HAP-1 (cell line): ENCODE measurements around the gene SHMT2.

Experiments
- DNase-seq, 2 experiments: peaks; one replicate each; pipeline ENCODE4 v3.0.0-alpha.2; 2016 to 2020; ENCODE audit warnings: low spot score in 2 of 2
- H3K27me3 ChIP-seq: fragments of 250-450 bp; sonication (Bioruptor Pico); 2 replicates; pipeline ENCODE4 v1.5.1; 2020; ENCODE audit warnings: low read depth, mild to moderate bottlenecking, moderate library complexity
- H3K36me3 ChIP-seq: fragments of 250-450 bp; sonication (Bioruptor Pico); replicated peaks from 2 replicates; pipeline ENCODE4 v1.5.1; 2020; ENCODE audit warnings: mild to moderate bottlenecking
- H3K4me1 ChIP-seq: fragments of 250-450 bp; sonication (Bioruptor Pico); 2 replicates; pipeline ENCODE4 v1.5.1; 2020; ENCODE audit warnings: mild to moderate bottlenecking
- H3K4me3 ChIP-seq: fragments of 250-450 bp; sonication (Bioruptor Pico); 2 replicates; pipeline ENCODE4 v1.5.1; 2020; ENCODE audit warnings: mild to moderate bottlenecking, moderate library complexity
- H3K9me3 ChIP-seq: fragments of 250-450 bp; sonication (Bioruptor Pico); 2 replicates; pipeline ENCODE4 v1.5.1; 2020; ENCODE audit warnings: mild to moderate bottlenecking, moderate library complexity
- in situ Hi-C: fragments of 300-500 bp; cut with MboI; formaldehyde crosslinking; loops from 3 replicates; pipeline ENCODE4 v1.14.3; 2020; ENCODE audit warnings: low sequenced_read_pairs, inconsistent platforms, mixed read lengths

The SHMT2 gene

DNA sequence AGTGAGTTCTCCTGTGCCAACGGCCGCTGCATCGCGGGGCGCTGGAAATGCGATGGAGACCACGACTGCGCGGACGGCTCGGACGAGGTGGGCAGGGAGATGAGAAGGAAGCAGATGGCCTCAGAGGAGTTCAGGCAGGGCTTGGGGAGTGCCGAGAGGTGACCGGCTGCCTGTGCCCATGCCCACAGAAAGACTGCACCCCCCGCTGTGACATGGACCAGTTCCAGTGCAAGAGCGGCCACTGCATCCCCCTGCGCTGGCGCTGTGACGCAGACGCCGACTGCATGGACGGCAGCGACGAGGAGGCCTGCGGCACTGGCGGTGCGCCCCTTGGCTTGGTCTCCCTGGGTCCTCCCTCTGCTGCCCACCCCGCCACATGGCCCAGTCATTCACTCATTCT is 26.3 kb upstream of the SHMT2 start:
- no peak for DNase-seq
- Histone ChIP-seq H3K4me1 (no peaks in the 10 kb centered on the region), H3K4me3 (no peak overlapping the region), H3K27me3 (no peaks in the 10 kb centered on the region), H3K36me3 (peaks cover 3% of the 10 kb centered on the region), H3K9me3 (no peaks in the 10 kb centered on the region)
- in situ Hi-C loops, result no loop called here

DNA sequence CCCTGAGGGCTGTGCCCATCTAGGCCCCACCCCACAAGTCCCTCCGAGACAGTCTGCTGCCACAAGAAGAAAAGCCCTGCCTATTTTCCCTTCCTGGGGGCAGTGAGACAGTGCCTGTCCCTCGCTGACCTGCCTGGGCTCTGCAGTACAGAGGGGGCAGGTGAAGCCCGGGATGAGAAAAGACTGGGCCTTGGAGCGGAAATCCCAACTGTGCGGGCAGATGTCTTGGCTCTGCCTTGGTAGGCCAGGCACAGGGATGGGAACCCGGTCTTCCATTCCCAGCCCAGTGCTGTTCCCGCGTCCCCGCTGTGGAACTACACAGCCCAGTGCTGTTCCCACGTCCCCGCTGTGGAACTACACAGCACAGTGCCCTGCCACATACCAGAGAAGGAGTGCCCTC is 25.7 kb upstream of the SHMT2 start:
- Histone ChIP-seq H3K4me1 (no peaks in the 10 kb centered on the region), H3K4me3 (no peak overlapping the region), H3K27me3 (no peaks in the 10 kb centered on the region), H3K36me3 (no peaks in the 10 kb centered on the region; the same call in none of the 2 replicates), H3K9me3 (no peaks in the 10 kb centered on the region)
- in situ Hi-C loops, result no loop called here
- no peak for DNase-seq

DNA sequence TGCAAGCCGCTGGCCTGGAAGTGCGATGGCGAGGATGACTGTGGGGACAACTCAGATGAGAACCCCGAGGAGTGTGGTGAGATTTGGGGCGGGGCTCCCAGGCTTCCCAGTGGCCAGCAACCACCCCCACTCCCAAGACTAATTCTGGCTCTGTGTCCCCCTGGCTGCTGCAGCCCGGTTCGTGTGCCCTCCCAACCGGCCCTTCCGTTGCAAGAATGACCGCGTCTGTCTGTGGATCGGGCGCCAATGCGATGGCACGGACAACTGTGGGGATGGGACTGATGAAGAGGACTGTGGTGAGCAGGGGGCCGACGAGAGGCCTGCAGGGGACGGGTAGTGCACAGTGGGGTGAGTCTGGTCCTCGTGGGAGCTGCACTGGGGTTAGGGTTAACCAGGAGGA is 25.1 kb upstream of the SHMT2 start:
- in situ Hi-C loops, result no loop called here
- DNase-seq, result no peak
- no peaks in the 10 kb centered on the region for H3K4me1 ChIP-seq
- no peaks in the 10 kb centered on the region; the same call in none of the 2 replicates for H3K36me3 ChIP-seq
- H3K4me3 ChIP-seq, result no peak overlapping the region
- H3K9me3 ChIP-seq, result no peaks in the 10 kb centered on the region
- no peaks in the 10 kb centered on the region for H3K27me3 ChIP-seq

DNA sequence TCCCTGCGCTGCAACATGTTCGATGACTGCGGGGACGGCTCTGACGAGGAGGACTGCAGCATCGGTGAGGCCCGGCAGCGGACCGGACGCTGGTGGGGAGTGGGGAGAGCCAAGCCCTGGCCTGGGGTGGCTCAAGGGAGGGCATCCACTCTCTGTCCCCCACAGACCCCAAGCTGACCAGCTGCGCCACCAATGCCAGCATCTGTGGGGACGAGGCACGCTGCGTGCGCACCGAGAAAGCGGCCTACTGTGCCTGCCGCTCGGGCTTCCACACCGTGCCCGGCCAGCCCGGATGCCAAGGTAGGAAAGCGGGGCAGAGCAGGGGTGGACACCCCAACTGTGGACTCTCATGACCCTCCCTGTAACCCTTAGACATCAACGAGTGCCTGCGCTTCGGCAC is 24.3 kb upstream of the SHMT2 start:
- no peak overlapping the region for H3K4me3 ChIP-seq
- no peaks in the 10 kb centered on the region for H3K27me3 ChIP-seq
- no peak for DNase-seq
- no peaks in the 10 kb centered on the region; the same call in none of the 2 replicates for H3K36me3 ChIP-seq
- no peaks in the 10 kb centered on the region for H3K4me1 ChIP-seq
- no peaks in the 10 kb centered on the region for H3K9me3 ChIP-seq
- in situ Hi-C loops, result no loop called here

DNA sequence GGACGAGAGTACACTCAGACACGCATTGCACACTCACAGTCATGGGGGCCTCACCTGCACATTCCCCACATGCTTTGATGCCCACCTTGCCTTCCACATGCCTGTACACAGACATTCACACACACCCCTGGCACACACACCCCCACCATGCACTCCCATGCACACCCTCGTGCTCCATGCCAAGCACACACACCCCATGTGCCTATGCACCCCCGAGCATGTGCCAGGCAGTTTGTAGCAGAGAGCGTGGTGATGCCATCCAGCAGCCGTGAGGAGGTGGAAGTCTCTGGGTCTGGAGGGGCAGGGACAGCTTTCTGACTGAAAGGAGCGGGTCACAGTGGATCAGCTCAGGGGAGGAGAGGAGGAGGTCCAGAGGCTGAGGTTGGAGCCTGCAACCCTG is 23.6 kb upstream of the SHMT2 start:
- no peaks in the 10 kb centered on the region for H3K27me3 ChIP-seq
- H3K4me3 ChIP-seq, result no peak overlapping the region
- no peaks in the 10 kb centered on the region for H3K4me1 ChIP-seq
- H3K36me3 ChIP-seq, result no peaks in the 10 kb centered on the region; the same call in none of the 2 replicates
- DNase-seq, result no peak
- in situ Hi-C loops, result no loop called here
- no peaks in the 10 kb centered on the region for H3K9me3 ChIP-seq

DNA sequence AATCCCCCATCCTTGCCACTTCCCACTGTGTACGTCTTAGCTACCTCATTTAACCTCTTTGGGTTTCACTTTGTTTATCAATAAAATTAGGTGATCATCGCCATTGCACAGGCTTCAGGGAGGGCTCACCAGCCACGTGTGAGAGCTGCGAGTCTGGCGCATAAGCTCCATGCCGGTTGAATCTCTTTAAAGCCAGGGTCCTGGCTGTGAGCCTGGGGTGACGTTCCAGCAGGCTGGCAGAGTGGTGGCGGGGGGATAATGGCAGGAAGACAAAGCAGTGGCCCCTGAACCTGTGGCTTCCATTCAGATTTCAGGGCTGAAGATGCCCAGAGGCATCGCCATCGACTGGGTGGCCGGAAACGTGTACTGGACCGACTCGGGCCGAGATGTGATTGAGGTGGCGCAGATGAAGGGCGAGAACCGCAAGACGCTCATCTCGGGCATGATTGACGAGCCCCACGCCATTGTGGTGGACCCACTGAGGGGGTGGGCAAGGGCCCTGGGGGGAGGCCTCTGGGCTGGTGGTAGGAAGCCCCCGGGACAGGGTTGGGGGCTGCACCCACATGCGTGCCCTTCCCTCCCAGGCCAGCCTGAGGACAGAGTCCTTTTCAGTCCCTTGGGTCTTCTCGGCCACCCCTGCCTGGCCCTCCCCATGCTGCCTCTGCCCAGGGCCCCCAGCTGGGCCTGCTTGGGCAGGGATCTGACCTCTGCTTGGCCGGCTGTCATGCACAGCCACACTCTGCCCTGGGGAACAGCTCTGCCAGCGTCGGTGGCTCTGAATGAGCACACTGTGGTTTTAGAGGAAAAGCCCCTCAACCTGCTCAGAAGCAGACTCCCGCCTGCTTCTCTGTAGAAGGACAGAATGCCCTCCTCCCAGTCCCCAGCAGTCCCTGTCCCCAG is 21.5 kb upstream of the SHMT2 start:
- no peak for DNase-seq
- no peaks in the 10 kb centered on the region for H3K9me3 ChIP-seq
- no peak overlapping the region for H3K4me3 ChIP-seq
- in situ Hi-C loops, result no loop called here
- H3K27me3 ChIP-seq, result no peaks in the 10 kb centered on the region
- H3K4me1 ChIP-seq, result no peaks in the 10 kb centered on the region
- peaks cover 4% of the 10 kb centered on the region for H3K36me3 ChIP-seq

DNA sequence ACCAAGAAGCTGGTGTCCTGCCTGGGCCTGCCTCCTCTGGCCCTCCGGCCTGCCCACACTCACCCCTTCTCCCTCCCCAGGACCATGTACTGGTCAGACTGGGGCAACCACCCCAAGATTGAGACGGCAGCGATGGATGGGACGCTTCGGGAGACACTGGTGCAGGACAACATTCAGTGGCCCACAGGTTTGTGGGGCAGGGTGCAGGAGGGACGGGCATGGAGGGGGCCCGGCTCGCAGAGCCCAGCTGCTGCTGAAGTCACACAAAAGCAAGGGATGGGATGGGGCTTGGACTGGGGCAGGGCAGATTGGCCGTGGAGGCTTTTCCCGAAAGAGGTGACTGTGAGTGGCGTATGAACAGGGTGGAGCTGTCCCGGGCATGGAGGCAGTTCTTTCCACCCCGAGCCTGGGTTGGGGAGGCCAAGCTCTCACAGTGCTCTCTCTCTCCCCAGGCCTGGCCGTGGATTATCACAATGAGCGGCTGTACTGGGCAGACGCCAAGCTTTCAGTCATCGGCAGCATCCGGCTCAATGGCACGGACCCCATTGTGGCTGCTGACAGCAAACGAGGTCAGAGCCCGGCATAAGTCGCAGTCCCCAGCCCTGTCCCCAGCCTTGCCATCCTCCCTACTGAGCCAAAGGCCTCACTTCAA is 20.8 kb upstream of the SHMT2 start:
- in situ Hi-C loops, result no loop called here
- Histone ChIP-seq H3K9me3 (no peaks in the 10 kb centered on the region), H3K4me1 (peaks cover 3% of the 10 kb centered on the region), H3K4me3 (no peak overlapping the region), H3K36me3 (peaks cover 4% of the 10 kb centered on the region), H3K27me3 (no peaks in the 10 kb centered on the region)
- DNase-seq, result no peak

DNA sequence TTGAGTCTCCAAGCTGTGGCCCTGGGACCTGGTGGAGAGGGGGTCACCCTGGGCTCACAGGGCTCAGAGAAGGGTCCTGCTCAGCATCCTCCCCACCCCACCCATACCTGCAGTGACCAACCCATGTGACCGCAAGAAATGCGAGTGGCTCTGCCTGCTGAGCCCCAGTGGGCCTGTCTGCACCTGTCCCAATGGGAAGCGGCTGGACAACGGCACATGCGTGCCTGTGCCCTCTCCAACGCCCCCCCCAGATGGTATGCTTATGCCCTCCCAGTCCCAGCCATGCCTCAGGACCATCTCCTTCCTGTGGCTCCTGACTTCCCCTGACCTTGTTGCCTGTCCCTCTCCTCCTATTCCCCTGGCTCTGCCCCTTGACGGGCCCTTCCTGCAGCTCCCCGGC is 19.6 kb upstream of the SHMT2 start:
- Histone ChIP-seq H3K36me3 (peaks cover 4% of the 10 kb centered on the region; the same call in 1 of the 2 replicates), H3K4me3 (no peak overlapping the region), H3K4me1 (peaks cover 6% of the 10 kb centered on the region), H3K9me3 (no peaks in the 10 kb centered on the region), H3K27me3 (peaks cover 1% of the 10 kb centered on the region)
- in situ Hi-C loops, result no loop called here
- no peak for DNase-seq

DNA sequence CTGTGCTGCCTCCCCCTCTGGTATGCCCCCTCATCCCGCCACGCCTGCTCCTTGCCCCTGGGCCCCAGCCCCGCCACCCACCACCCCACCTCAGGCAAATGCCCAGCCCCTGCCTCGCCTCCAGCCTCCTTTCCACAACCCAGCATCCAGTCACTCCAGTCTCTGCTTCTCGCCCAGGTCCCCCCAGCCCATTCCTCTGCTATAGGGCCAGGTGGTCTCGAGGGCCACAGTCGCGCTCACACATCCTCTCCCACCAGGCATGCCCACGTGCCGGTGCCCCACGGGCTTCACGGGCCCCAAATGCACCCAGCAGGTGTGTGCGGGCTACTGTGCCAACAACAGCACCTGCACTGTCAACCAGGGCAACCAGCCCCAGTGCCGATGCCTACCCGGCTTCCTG is 19.1 kb upstream of the SHMT2 start:
- peaks cover 4% of the 10 kb centered on the region; the same call in 1 of the 2 replicates for H3K36me3 ChIP-seq
- no peak for DNase-seq
- in situ Hi-C loops, result no loop called here
- H3K9me3 ChIP-seq, result no peaks in the 10 kb centered on the region
- H3K4me3 ChIP-seq, result no peak overlapping the region
- H3K27me3 ChIP-seq, result peaks cover 5% of the 10 kb centered on the region
- peaks cover 6% of the 10 kb centered on the region for H3K4me1 ChIP-seq

DNA sequence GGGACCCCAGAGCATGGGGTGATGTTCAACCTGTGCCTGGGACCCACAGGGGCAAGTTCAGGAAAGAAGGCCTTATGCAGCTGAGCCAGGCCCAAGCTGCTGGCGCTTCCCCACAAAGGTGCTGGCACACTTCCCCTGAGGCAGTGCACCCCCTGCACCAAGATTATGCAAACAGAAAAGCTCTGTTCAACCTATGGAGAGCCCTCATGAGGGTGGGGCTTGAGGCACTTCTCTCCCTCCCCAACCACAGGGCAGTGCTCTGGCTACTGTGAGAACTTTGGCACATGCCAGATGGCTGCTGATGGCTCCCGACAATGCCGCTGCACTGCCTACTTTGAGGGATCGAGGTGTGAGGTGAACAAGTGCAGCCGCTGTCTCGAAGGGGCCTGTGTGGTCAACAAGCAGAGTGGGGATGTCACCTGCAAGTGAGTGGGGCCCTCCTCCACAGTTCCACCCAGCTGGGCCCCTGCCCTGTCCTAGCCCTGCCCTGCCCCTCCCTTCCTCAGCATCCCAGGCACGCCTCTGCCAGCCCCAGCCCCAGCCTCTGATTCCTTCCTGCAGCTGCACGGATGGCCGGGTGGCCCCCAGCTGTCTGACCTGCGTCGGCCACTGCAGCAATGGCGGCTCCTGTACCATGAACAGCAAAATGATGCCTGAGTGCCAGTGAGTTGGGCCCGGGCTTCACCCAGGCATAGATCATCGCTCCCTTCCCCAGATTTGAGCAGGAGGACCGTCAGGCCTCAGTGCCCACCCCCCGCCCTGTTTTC is 18.4 kb upstream of the SHMT2 start:
- Histone ChIP-seq H3K36me3 (peaks cover 4% of the 10 kb centered on the region; the same call in 1 of the 2 replicates), H3K4me1 (peaks cover 6% of the 10 kb centered on the region), H3K9me3 (no peaks in the 10 kb centered on the region), H3K4me3 (no peak overlapping the region), H3K27me3 (peaks cover 11% of the 10 kb centered on the region)
- in situ Hi-C loops, result no loop called here
- no peak for DNase-seq

DNA sequence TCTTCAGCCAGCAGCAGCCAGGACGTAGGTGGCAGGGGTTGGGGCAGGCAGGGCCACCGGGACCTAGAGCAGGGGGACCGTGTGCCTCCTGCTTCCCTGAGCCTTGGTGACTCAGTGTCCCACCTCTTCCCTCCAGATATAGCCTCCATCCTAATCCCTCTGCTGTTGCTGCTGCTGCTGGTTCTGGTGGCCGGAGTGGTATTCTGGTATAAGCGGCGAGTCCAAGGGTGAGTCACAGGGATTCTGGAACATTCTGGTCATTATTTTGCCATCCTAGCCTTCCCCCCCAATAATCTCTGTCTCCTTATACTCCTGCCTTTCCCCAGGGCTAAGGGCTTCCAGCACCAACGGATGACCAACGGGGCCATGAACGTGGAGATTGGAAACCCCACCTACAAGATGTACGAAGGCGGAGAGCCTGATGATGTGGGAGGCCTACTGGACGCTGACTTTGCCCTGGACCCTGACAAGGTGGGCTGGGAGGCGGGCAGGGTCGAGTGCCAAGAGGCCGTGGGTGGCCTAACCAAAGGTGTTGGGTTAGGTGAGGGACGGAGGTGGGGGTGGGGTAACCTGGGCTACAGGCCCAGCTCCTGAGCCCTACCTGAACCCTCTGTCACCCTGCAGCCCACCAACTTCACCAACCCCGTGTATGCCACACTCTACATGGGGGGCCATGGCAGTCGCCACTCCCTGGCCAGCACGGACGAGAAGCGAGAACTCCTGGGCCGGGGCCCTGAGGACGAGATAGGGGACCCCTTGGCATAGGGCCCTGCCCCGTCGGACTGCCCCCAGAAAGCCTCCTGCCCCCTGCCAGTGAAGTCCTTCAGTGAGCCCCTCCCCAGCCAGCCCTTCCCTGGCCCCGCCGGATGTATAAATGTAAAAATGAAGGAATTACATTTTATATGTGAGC is 17.5 kb upstream of the SHMT2 start:
- no peaks in the 10 kb centered on the region for H3K9me3 ChIP-seq
- peaks cover 6% of the 10 kb centered on the region for H3K4me1 ChIP-seq
- in situ Hi-C loops, result no loop called here
- peaks cover 11% of the 10 kb centered on the region for H3K27me3 ChIP-seq
- H3K36me3 ChIP-seq, result peaks cover 4% of the 10 kb centered on the region; the same call in 1 of the 2 replicates
- no peak for DNase-seq
- H3K4me3 ChIP-seq, result no peak overlapping the region

DNA sequence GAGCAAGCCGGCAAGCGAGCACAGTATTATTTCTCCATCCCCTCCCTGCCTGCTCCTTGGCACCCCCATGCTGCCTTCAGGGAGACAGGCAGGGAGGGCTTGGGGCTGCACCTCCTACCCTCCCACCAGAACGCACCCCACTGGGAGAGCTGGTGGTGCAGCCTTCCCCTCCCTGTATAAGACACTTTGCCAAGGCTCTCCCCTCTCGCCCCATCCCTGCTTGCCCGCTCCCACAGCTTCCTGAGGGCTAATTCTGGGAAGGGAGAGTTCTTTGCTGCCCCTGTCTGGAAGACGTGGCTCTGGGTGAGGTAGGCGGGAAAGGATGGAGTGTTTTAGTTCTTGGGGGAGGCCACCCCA is 16.8 kb upstream of the SHMT2 start:
- Histone ChIP-seq H3K4me3 (no peak overlapping the region), H3K27me3 (peaks cover 11% of the 10 kb centered on the region), H3K36me3 (peaks cover 4% of the 10 kb centered on the region; the same call in 1 of the 2 replicates), H3K9me3 (no peaks in the 10 kb centered on the region), H3K4me1 (peaks cover 12% of the 10 kb centered on the region)
- no peak for DNase-seq
- in situ Hi-C loops, result no loop called here
